Measurements from ENCODE around the gene ZMYM2. TPM values are rescaled to one million over a fixed set of nuclear protein-coding genes. Genes with fewer than 3 reads are reported as not detected.
A peak's percentile ranks its signal among the peaks of the same experiment; 100 is the strongest.

The ZMYM2 gene
- 100 to 1,000 TPM in 2 of 4 donors, 10 to 100 TPM in 2; 54.7 to 175 (median 98.3) TPM for total RNA-seq

DNA sequence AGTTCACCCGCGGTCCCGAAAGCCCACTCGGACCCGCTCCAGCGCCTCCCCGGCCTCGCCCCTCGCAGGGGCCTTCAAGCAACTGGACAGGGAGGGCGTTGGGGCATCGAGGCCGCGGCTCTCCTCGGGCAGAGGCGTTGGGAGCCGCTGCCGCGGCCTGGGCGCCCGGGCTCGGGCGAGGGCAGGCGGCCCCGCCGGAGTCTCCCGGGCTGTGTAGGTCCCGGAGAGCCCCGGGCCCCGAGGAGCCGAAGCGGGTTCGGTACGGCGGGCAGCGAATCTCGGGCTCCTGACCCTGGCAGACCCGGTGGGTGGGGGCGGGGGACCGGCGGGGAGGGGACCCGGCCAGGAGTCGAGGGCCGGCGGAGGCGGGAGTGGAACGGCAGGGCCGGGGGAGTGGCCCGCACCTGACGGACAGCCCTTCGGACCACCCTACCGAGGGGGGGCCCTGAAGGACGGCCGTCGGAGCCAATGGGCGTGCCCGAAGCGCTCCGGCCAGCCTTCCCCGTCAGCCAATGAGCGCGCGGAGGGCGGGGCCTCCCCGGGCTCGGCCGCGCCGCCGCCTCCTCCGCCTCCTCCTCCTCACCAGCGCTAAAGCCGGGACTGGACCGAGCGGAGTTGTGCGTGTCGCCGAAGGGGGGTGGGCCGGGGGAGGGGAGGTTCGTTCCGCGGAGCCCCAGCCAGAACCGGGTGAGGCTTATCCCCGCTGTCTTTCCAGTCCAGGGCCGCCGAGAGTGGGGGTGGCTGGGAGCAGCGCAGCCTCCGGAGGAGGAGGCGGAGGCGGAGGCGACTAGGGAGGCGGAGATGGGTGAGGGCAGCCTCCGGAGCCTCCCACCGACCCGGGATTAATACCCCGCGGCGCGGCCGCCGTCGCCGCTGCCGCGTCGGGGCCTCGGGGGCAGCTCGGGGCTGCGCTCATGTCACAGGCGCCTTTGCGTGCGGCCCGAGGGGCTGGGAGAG, at the start of gene ZMYM2:
ZMYM2 (plus strand) TSS at position 573 of the 957 bp plus-strand sequence. CDS start 34,346 bp downstream, outside the sequence.
- peaks cover 0 to 4% of the 10 kb centered on the region in 2 donors for H3K4me1 ChIP-seq
- H3K27me3 ChIP-seq, result no peaks in the 10 kb centered on the region
- H3K9me3 ChIP-seq, result no peaks in the 10 kb centered on the region
- H3K36me3 ChIP-seq, result no peaks in the 10 kb centered on the region
- peak within 1 kb of the TSS; percentile 99 for H3K27ac ChIP-seq
- intact Hi-C loops (cut with DNase I; ENCODE audit: low total_unique reads), result no loop called here
- peak; percentile 39 to 77 for TF ChIP-seq POLR2A (IDR thresholded peaks at IDR 0.05)
- TF ChIP-seq, protein P1, sequence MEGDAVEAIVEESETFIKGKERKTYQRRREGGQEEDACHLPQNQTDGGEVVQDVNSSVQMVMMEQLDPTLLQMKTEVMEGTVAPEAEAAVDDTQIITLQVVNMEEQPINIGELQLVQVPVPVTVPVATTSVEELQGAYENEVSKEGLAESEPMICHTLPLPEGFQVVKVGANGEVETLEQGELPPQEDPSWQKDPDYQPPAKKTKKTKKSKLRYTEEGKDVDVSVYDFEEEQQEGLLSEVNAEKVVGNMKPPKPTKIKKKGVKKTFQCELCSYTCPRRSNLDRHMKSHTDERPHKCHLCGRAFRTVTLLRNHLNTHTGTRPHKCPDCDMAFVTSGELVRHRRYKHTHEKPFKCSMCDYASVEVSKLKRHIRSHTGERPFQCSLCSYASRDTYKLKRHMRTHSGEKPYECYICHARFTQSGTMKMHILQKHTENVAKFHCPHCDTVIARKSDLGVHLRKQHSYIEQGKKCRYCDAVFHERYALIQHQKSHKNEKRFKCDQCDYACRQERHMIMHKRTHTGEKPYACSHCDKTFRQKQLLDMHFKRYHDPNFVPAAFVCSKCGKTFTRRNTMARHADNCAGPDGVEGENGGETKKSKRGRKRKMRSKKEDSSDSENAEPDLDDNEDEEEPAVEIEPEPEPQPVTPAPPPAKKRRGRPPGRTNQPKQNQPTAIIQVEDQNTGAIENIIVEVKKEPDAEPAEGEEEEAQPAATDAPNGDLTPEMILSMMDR (IDR thresholded peaks at IDR 0.05), result peak in 1 of 4 experiments; percentile 6
- peak; percentile 98 to 99 for DNase-seq
- peak within 1 kb of the TSS; percentile 74 to 75 for H3K4me3 ChIP-seq

DNA sequence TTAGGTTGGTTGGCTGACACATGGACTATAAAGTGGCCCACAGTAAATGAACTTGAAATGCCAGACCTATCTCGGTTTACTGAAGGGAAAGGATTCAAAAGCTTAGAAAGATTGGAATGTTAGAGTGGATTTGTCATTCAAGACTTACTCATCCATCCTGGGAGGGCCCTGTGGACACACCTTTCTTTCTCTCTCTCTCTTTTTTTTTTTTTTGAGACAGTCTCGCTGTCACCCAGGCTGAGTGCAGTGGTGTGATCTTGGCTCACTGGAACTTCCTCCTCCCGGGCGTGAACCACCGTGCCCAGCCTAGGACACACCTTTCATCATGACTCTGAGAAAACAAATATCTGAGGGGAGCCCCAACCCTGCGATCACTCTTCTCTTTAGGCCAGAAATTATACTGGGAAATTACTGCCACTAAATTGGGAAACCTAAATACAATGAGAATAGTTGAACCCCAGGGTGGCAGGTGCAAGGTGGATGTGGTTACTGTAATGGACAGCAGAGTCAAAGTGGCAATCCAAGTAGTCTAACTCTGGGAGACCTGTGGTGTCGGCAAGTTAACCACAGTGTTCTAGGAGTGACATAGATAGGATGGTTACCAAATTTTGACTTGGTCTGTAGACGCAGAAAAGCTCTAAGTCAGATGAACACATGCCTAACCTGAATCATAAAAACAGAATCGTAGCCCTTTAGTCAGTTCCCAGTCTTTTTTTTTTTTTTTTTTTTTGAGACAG, 48.0 kb upstream of the ZMYM2 start:
- intact Hi-C loops (cut with DNase I; ENCODE audit: low total_unique reads), result no loop called here
- Histone ChIP-seq H3K27ac (no peak overlapping the region), H3K27me3 (no peaks in the 10 kb centered on the region), H3K4me1 (no peaks in the 10 kb centered on the region), H3K36me3 (no peaks in the 10 kb centered on the region), H3K9me3 (no peaks in the 10 kb centered on the region), H3K4me3 (no peak overlapping the region)
- DNase-seq, result no peak
- TF ChIP-seq POLR2A (IDR thresholded peaks at IDR 0.05), result no peak
- TF ChIP-seq, protein P1 (IDR thresholded peaks at IDR 0.05), result no peak

DNA sequence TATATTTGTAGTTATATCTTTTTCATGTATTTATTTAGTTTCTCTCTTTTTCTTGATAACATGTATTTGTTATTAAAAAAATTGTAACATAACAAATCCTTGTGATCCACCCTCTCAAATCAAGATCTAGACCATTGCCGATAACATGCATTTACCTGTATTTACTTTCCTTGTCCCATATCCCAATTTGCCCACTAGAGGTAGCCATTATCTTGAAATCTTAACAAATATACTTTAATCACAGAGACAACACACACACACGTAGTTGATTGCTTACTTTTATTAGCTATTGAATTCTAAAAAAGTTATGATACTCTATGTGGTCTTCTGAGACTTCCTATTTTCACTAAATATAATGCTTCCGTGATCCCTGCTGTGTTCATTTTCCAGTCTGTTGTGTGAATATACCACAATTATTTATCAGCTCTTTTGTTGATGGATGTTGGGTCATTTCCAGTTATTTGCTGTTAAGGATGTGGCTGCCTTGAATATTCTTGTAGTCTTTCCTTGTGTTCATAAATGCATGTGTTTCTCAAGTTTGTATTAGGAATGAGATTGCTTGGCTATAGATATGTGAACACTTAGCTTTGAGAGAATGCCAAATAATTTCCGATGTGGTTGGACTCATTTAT, 31.3 kb upstream of the ZMYM2 start:
- DNase-seq, result no peak
- H3K9me3 ChIP-seq, result no peaks in the 10 kb centered on the region
- no peak overlapping the region for H3K27ac ChIP-seq
- no peak for TF ChIP-seq POLR2A (IDR thresholded peaks at IDR 0.05)
- TF ChIP-seq, protein P1 (IDR thresholded peaks at IDR 0.05), result peak; percentile 11 to 51 (median 28)
- no peaks in the 10 kb centered on the region for H3K36me3 ChIP-seq
- H3K4me3 ChIP-seq, result no peak overlapping the region
- intact Hi-C loops (cut with DNase I; ENCODE audit: low total_unique reads), result no loop called here
- H3K4me1 ChIP-seq, result no peaks in the 10 kb centered on the region
- no peaks in the 10 kb centered on the region for H3K27me3 ChIP-seq

DNA sequence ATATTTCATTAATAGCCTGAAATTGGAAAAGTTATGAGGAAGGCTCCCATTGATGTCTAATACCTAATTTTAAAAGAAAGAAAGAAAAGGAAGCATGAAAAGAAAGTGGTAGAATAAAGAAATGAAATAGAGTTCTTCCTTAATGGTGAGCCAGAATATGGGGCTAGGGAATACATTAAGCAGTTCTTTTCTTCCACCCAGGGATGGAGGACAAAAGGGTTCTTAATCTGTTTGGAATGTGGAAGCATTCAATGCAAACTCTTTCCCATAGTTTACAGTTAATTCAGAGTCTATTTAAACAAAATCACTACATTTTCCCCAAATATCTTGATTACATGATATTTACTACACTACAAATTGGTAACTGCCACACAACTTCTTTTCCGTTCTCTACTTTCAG, 18.4 kb upstream of the ZMYM2 start:
- Histone ChIP-seq H3K27me3 (no peaks in the 10 kb centered on the region), H3K36me3 (no peaks in the 10 kb centered on the region), H3K27ac (no peak overlapping the region), H3K4me3 (no peak overlapping the region), H3K9me3 (no peaks in the 10 kb centered on the region), H3K4me1 (no peaks in the 10 kb centered on the region)
- no peak for DNase-seq
- no peak for TF ChIP-seq POLR2A (IDR thresholded peaks at IDR 0.05)
- TF ChIP-seq, protein P1 (IDR thresholded peaks at IDR 0.05), result no peak
- intact Hi-C loops (cut with DNase I; ENCODE audit: low total_unique reads), result no loop called here

All from uterus (tissue), 4 donors.